Measurements from ENCODE around the gene FXR2. TPM values are rescaled to one million over a fixed set of nuclear protein-coding genes. Genes with fewer than 3 reads are reported as not detected.

The FXR2 gene
- total RNA-seq, 1 experiment from 2014 or later, result 52.0 TPM

- H3K4me3 ChIP-seq (ENCODE audit: insufficient read depth, low read depth, low read length), result no peak overlapping the region
- DNase-seq, result no peak
Observed at GRCh38 chr17:7544911-7545310, 69.8 kb downstream of the FXR2 start.

More at GRCh38 chr17:7544911-7545310, 69.8 kb downstream of the FXR2 start:
- Histone ChIP-seq H3K27me3 (ENCODE audit: control insufficient read depth, insufficient read depth, low read length) (peaks cover 7% of the 10 kb centered on the region; the same call in 1 of the 2 replicates), H3K36me3 (replicated peaks; ENCODE audit: control insufficient read depth, insufficient read depth, low read length) (no peaks in the 10 kb centered on the region)

Other genes with a start within 250 kb of the FXR2 start
- gene TNK1, start 233.8 kb downstream of the FXR2 start, total RNA-seq (2014; rRNA removed; shearing (Covaris generic)), result 7.0 and 8.9 TPM in 2 replicates
- 26.5 and 27.8 TPM in 2 replicates for gene PLSCR3, start 220.4 kb downstream of the FXR2 start, total RNA-seq (2014; rRNA removed; shearing (Covaris generic))
- 280 and 385 TPM in 2 replicates for gene TMEM256, start 210.8 kb downstream of the FXR2 start, total RNA-seq (2014; rRNA removed; shearing (Covaris generic))
- 11.6 and 15.7 TPM in 2 replicates for gene NLGN2, start 207.1 kb downstream of the FXR2 start, total RNA-seq (2014; rRNA removed; shearing (Covaris generic))
- not detected in 2 replicates for gene SPEM1, start 194.6 kb downstream of the FXR2 start, total RNA-seq (2014; rRNA removed; shearing (Covaris generic))
- not detected in 2 replicates for gene SPEM2, start 189.3 kb downstream of the FXR2 start, total RNA-seq (2014; rRNA removed; shearing (Covaris generic))
- gene SPEM3, start 186.0 kb downstream of the FXR2 start, total RNA-seq (2014; rRNA removed; shearing (Covaris generic)), result not detected in 2 replicates
- gene TMEM102, start 179.5 kb downstream of the FXR2 start, total RNA-seq (2014; rRNA removed; shearing (Covaris generic)), result 14.5 and 15.8 TPM in 2 replicates
- 12.5 and 20.7 TPM in 2 replicates for gene FGF11, start 175.4 kb downstream of the FXR2 start, total RNA-seq (2014; rRNA removed; shearing (Covaris generic))
- 6.6 and 6.8 TPM in 2 replicates for gene CHRNB1, start 169.8 kb downstream of the FXR2 start, total RNA-seq (2014; rRNA removed; shearing (Covaris generic))
- 9.0 and 10.4 TPM in 2 replicates for gene ZBTB4, start 135.3 kb downstream of the FXR2 start, total RNA-seq (2014; rRNA removed; shearing (Covaris generic))
- gene SLC35G6, start 133.5 kb downstream of the FXR2 start, total RNA-seq (2014; rRNA removed; shearing (Covaris generic)), result not detected in 2 replicates
- 46.1 and 48.6 TPM in 2 replicates for gene POLR2A, start 130.5 kb downstream of the FXR2 start, total RNA-seq (2014; rRNA removed; shearing (Covaris generic))
- 6.2 and 9.6 TPM in 2 replicates for gene TNFSF12, start 65.8 kb downstream of the FXR2 start, total RNA-seq (2014; rRNA removed; shearing (Covaris generic))
- gene TNFSF13, start 56.1 kb downstream of the FXR2 start, total RNA-seq (2014; rRNA removed; shearing (Covaris generic)), result 0.94 and 1.7 TPM in 2 replicates
- gene SENP3, start 53.0 kb downstream of the FXR2 start, total RNA-seq (2014; rRNA removed; shearing (Covaris generic)), result 137 and 203 TPM in 2 replicates
- 0.22 and 0.55 TPM in 2 replicates for gene CD68, start 35.3 kb downstream of the FXR2 start, total RNA-seq (2014; rRNA removed; shearing (Covaris generic))
- 111 and 146 TPM in 2 replicates for gene MPDU1, start 31.0 kb downstream of the FXR2 start, total RNA-seq (2014; rRNA removed; shearing (Covaris generic))
- 33.8 and 44.0 TPM in 2 replicates for gene SOX15, start 24.8 kb downstream of the FXR2 start, total RNA-seq (2014; rRNA removed; shearing (Covaris generic))
- gene SAT2, start 12.9 kb upstream of the FXR2 start, total RNA-seq (2014; rRNA removed; shearing (Covaris generic)), result 45.5 and 55.8 TPM in 2 replicates
- gene SHBG, start 15.2 kb upstream of the FXR2 start, total RNA-seq (2014; rRNA removed; shearing (Covaris generic)), result 0.35 and 1.5 TPM in 2 replicates
- gene ATP1B2, start 36.0 kb upstream of the FXR2 start, total RNA-seq (2014; rRNA removed; shearing (Covaris generic)), result 1.6 and 7.0 TPM in 2 replicates
- 97.5 and 99.4 TPM in 2 replicates for gene TP53, start 72.6 kb upstream of the FXR2 start, total RNA-seq (2014; rRNA removed; shearing (Covaris generic))
- gene WRAP53, start 73.6 kb upstream of the FXR2 start, total RNA-seq (2014; rRNA removed; shearing (Covaris generic)), result 32.9 and 41.3 TPM in 2 replicates
- gene EFNB3, start 90.3 kb upstream of the FXR2 start, total RNA-seq (2014; rRNA removed; shearing (Covaris generic)), result 6.0 and 6.4 TPM in 2 replicates
- gene DNAH2, start 102.8 kb upstream of the FXR2 start, total RNA-seq (2014; rRNA removed; shearing (Covaris generic)), result 0.11 and 0.24 TPM in 2 replicates
- 1.1 and 1.6 TPM in 2 replicates for gene KDM6B, start 219.3 kb upstream of the FXR2 start, total RNA-seq (2014; rRNA removed; shearing (Covaris generic))
- gene TMEM88, start 240.2 kb upstream of the FXR2 start, total RNA-seq (2014; rRNA removed; shearing (Covaris generic)), result 7.2 and 27.0 TPM in 2 replicates
- 59.0 and 81.9 TPM in 2 replicates for gene NAA38, start 242.7 kb upstream of the FXR2 start, total RNA-seq (2014; rRNA removed; shearing (Covaris generic))
- gene CYB5D1, start 243.1 kb upstream of the FXR2 start, total RNA-seq (2014; rRNA removed; shearing (Covaris generic)), result 10.2 and 10.3 TPM in 2 replicates

Data from H7 (cell line).